Glutamatergic neuron (in vitro differentiated cells): Measurements from ENCODE around the gene H2BK1. TPM values are rescaled to one million over a fixed set of nuclear protein-coding genes. Genes with fewer than 3 reads are reported as not detected.

Experiments
- DNase-seq: peaks from one replicate; pipeline ENCODE4 v3.0.0; 2022
- H3K27ac Mint-ChIP-seq: one replicate; pipeline ENCODE4 v1.8.0; 2020; ENCODE audit warnings: mild to moderate bottlenecking, mixed read lengths, inconsistent platforms; ENCODE audit not compliant: unreplicated experiment
- H3K27me3 Mint-ChIP-seq: one replicate; pipeline ENCODE4 v1.8.0; 2020; ENCODE audit warnings: mild to moderate bottlenecking, moderate library complexity, mixed read lengths, inconsistent platforms; ENCODE audit not compliant: unreplicated experiment
- H3K36me3 Mint-ChIP-seq: one replicate; pipeline ENCODE4 v1.8.0; 2020; ENCODE audit warnings: mild to moderate bottlenecking, mixed read lengths, inconsistent platforms; ENCODE audit not compliant: unreplicated experiment
- H3K4me1 Mint-ChIP-seq: one replicate; pipeline ENCODE4 v1.8.0; 2020; ENCODE audit warnings: mild to moderate bottlenecking, low read depth, mixed read lengths, inconsistent platforms; ENCODE audit not compliant: unreplicated experiment
- H3K4me3 Mint-ChIP-seq: one replicate; pipeline ENCODE4 v1.8.0; 2020; ENCODE audit warnings: mild to moderate bottlenecking, mixed read lengths, inconsistent platforms; ENCODE audit not compliant: unreplicated experiment
- H3K9me3 Mint-ChIP-seq: one replicate; pipeline ENCODE4 v1.8.0; 2020; ENCODE audit warnings: mild to moderate bottlenecking, moderate library complexity, mixed read lengths, inconsistent platforms; ENCODE audit not compliant: unreplicated experiment
- total RNA-seq: library from RNA; stranded (reverse); fragmentation: NEBNext Ultra II Directional; extraction: Animal tissue kit (Norgen Biotek cat#: 25700); gene quantifications from one replicate; pipeline ENCODE4 v1.2.1, GENCODE V29; 2021; ENCODE audit not compliant: unreplicated experiment
- TF ChIP-seq, protein P1 (sequence below): fragments of 200-600 bp; sonication (generic); IDR thresholded peaks from one replicate; pipeline ENCODE4 v1.5.0; 2021; ENCODE audit not compliant: partially characterized antibody, unreplicated experiment

Gene H2BK1
- total RNA-seq, 1 donor from 2014 or later = not detected

DNA sequence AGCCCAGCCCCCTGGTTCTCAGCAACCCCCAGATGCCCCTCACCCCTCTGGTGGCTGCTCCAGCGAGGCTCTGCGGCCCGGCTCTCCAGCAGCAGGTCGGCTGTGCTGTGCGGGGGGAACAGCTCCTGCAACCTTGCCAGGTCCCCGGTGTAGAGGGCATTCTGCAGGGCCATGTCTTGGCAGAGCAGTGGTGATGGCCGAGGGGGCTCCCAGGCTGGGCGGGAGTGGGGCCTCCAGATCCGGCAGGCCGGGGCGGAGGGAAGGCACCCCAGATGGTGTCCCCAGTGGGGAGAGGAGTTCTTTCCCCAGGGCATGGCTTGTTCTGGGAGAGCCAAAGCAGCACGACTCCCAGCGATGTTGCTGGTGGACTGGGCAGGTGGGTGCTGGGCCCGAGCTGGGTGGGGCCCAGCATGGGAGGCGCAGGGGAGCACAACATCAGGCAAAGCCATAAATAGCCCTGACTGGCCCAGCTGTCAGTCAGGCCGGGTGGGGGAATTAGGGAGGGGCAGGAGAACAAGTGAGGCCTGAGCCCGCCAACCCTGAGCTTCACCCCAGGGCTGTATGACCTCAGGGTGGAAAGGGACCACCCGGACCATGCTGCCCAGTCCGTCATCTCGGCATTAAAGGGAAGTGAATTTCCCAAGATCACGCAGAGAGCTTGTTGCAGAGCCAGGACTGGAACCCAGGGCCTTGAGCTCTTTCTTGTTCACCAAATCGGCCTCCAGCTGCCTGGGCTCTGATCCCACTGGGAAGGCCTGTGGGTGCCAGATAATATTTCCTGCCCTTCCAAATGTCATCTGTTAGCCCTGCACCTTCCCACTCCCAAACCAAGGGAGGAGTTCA, 22.7 kb downstream of the H2BK1 start:
- DNase-seq = no peak
- TF ChIP-seq, protein P1, sequence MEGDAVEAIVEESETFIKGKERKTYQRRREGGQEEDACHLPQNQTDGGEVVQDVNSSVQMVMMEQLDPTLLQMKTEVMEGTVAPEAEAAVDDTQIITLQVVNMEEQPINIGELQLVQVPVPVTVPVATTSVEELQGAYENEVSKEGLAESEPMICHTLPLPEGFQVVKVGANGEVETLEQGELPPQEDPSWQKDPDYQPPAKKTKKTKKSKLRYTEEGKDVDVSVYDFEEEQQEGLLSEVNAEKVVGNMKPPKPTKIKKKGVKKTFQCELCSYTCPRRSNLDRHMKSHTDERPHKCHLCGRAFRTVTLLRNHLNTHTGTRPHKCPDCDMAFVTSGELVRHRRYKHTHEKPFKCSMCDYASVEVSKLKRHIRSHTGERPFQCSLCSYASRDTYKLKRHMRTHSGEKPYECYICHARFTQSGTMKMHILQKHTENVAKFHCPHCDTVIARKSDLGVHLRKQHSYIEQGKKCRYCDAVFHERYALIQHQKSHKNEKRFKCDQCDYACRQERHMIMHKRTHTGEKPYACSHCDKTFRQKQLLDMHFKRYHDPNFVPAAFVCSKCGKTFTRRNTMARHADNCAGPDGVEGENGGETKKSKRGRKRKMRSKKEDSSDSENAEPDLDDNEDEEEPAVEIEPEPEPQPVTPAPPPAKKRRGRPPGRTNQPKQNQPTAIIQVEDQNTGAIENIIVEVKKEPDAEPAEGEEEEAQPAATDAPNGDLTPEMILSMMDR = no peak
- no peak overlapping the region for H3K27ac Mint-ChIP-seq
- peaks cover 8% of the 10 kb centered on the region for H3K9me3 Mint-ChIP-seq
- no peak overlapping the region for H3K4me3 Mint-ChIP-seq
- peaks cover 5% of the 10 kb centered on the region for H3K27me3 Mint-ChIP-seq
- H3K4me1 Mint-ChIP-seq = peaks cover 7% of the 10 kb centered on the region
- H3K36me3 Mint-ChIP-seq = no peaks in the 10 kb centered on the region

DNA sequence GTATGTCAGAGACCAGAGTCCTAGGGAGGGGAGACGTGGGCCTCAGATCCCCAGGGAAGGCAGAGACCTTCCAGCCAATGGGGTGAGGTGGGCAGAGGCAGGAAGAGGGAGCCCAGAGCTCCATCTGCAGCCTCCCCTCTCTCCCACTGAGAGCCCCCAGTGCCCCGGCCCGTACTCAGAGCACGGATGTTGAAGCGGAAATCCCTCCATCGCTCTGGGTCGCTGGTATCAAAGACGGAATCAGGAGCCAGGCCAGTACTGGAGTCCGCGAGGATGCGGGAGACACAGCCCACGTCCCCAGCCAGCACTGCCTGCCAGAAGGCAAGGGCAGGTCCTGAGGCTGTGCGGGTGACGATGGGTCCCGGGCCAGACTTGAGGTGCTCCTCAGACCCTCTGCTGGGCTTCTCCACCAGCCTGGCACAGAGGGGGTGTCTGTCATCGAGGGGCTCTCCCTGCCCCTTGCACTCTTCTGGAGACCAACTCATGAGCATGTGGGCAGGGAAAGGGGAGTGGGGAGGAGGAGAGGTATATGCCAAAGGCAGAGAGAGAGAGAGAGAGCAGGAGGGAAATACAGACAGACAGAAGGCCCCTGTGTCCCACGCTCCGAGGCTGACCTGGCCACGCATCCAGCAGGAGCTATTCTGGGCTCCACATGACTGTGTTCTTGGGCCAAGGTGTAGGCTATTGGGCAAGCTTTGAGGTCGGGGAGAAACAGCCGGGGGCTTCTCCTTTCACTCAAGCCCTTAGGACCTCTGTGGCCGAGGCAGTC, 23.5 kb downstream of the H2BK1 start, which contains the start of gene ASB10:
ASB10 (minus strand) TSS at position 611 of the 769 bp plus-strand sequence; CDS start at position 491, 120 bp downstream.
- peaks cover 8% of the 10 kb centered on the region for H3K9me3 Mint-ChIP-seq
- H3K4me3 Mint-ChIP-seq = no peak within 1 kb of the TSS
- TF ChIP-seq, protein P1 = no peak
- H3K27me3 Mint-ChIP-seq = peaks cover 5% of the 10 kb centered on the region
- no peak within 1 kb of the TSS for H3K27ac Mint-ChIP-seq
- DNase-seq = no peak
- H3K36me3 Mint-ChIP-seq = no peaks in the 10 kb centered on the region
- H3K4me1 Mint-ChIP-seq = peaks cover 7% of the 10 kb centered on the region

GRCh38 chr7:151185762-151186639, 24.3 kb downstream of the H2BK1 start:
- TF ChIP-seq, protein P1 = no peak
- Mint-ChIP-seq H3K4me1 (peaks cover 7% of the 10 kb centered on the region), H3K27me3 (peaks cover 4% of the 10 kb centered on the region), H3K27ac (no peak overlapping the region), H3K9me3 (peaks cover 8% of the 10 kb centered on the region), H3K36me3 (no peaks in the 10 kb centered on the region), H3K4me3 (no peak overlapping the region)
- peak; percentile 37 for DNase-seq

- Mint-ChIP-seq H3K36me3 (no peaks in the 10 kb centered on the region), H3K27ac (no peak overlapping the region), H3K27me3 (peaks cover 10% of the 10 kb centered on the region), H3K4me3 (no peak overlapping the region), H3K9me3 (peaks cover 9% of the 10 kb centered on the region), H3K4me1 (peaks cover 14% of the 10 kb centered on the region)
- TF ChIP-seq, protein P1 = no peak
- no peak for DNase-seq
Observed at GRCh38 chr7:151181011-151181431, 29.3 kb downstream of the H2BK1 start.
